Measurements from ENCODE around the gene XRRA1. TPM values are rescaled to one million over a fixed set of nuclear protein-coding genes. Genes with fewer than 3 reads are reported as not detected.

The XRRA1 gene
- total RNA-seq, 1 donor from 2014 or later: 10.0 TPM

- intact Hi-C loops (cut with DNase I): no loop called here
- no peak overlapping the region for H3K4me3 ChIP-seq
- H3K27ac ChIP-seq: no peak overlapping the region
- TF ChIP-seq CTCF (IDR thresholded peaks at IDR 0.05): no peak
- H3K4me1 ChIP-seq: no peaks in the 10 kb centered on the region
- H3K9me3 ChIP-seq: peaks cover 71% of the 10 kb centered on the region
- no peak for DNase-seq
- no peak for ATAC-seq
- no peaks in the 10 kb centered on the region for H3K27me3 ChIP-seq (ENCODE audit: low read depth)
- peaks cover 21% of the 10 kb centered on the region for H3K36me3 ChIP-seq
Measured at GRCh38 chr11:74866557-74866956, 82.3 kb downstream of the XRRA1 start.

- ATAC-seq (no peak), DNase-seq (no peak)
- no peaks in the 10 kb centered on the region for H3K27me3 ChIP-seq (ENCODE audit: low read depth)
- no peak for TF ChIP-seq CTCF (IDR thresholded peaks at IDR 0.05)
- no peak overlapping the region for H3K27ac ChIP-seq
- no peaks in the 10 kb centered on the region for H3K4me1 ChIP-seq
- H3K4me3 ChIP-seq: no peak overlapping the region
- H3K36me3 ChIP-seq: peaks cover 34% of the 10 kb centered on the region
- intact Hi-C loops (cut with DNase I): no loop called here
- peaks cover 52% of the 10 kb centered on the region for H3K9me3 ChIP-seq
Measured at GRCh38 chr11:74863410-74863809, 85.5 kb downstream of the XRRA1 start.

- H3K9me3 ChIP-seq: peaks cover 26% of the 10 kb centered on the region
- no peak for TF ChIP-seq CTCF (IDR thresholded peaks at IDR 0.05)
- H3K4me3 ChIP-seq: no peak overlapping the region
- H3K4me1 ChIP-seq: no peaks in the 10 kb centered on the region
- intact Hi-C loops (cut with DNase I): no loop called here
- no peaks in the 10 kb centered on the region for H3K27me3 ChIP-seq (ENCODE audit: low read depth)
- peaks cover 58% of the 10 kb centered on the region for H3K36me3 ChIP-seq
- ATAC-seq (no peak), DNase-seq (no peak)
- H3K27ac ChIP-seq: no peak overlapping the region
Measured at GRCh38 chr11:74860743-74861142, 88.1 kb downstream of the XRRA1 start.

- DNase-seq (no peak), ATAC-seq (no peak)
- Histone ChIP-seq H3K4me1 (no peaks in the 10 kb centered on the region), H3K4me3 (no peak overlapping the region), H3K36me3 (peaks cover 34% of the 10 kb centered on the region), H3K27ac (no peak overlapping the region), H3K27me3 (ENCODE audit: low read depth) (no peaks in the 10 kb centered on the region), H3K9me3 (no peaks in the 10 kb centered on the region)
- no peak for TF ChIP-seq CTCF (IDR thresholded peaks at IDR 0.05)
- intact Hi-C loops (cut with DNase I): no loop called here
Measured at GRCh38 chr11:74853223-74853622, 95.7 kb downstream of the XRRA1 start.

GRCh38 chr11:74849525-74850391 is 99.1 kb downstream of the XRRA1 start:
- no peak for DNase-seq
- intact Hi-C loops (cut with DNase I): no loop called here
- H3K27ac ChIP-seq: no peak overlapping the region
- H3K36me3 ChIP-seq: peaks cover 27% of the 10 kb centered on the region
- no peaks in the 10 kb centered on the region for H3K27me3 ChIP-seq (ENCODE audit: low read depth)
- H3K9me3 ChIP-seq: no peaks in the 10 kb centered on the region
- no peak for TF ChIP-seq CTCF (IDR thresholded peaks at IDR 0.05)
- no peaks in the 10 kb centered on the region for H3K4me1 ChIP-seq
- no peak for ATAC-seq
- H3K4me3 ChIP-seq: no peak overlapping the region

Measured in lower lobe of right lung (tissue), 2 donors.